Common myeloid progenitor, CD34-positive (primary cell): ENCODE measurements around the gene TTC29.
"Not testable (repeated sequence)": the region's sequence is repeated elsewhere in the genome, so short reads cannot be mapped to it uniquely, and the experiment has no call there.

Source experiments
- CTCF ChIA-PET: fragments of 350-600 bp; sonication (Branson Sonifier 250); formaldehyde crosslinking; loops from one replicate; lab custom pipeline; 2021; ENCODE audit warnings: antibody characterized with exemption; lab: Charles Lee
- POLR2A ChIA-PET: fragments of 350-600 bp; sonication (Branson Sonifier 250); formaldehyde crosslinking; loops from one replicate; lab custom pipeline; 2021; ENCODE audit warnings: antibody characterized with exemption; lab: Charles Lee
- DNase-seq, 3 donors: peaks; one replicate each; pipeline versions ENCODE4 v3.0.0 to v3.0.0-alpha.2; 2013
- H3K27ac ChIP-seq, 2 experiments: 1 replicate in 1 of 2; 2 replicates in 1 of 2; pipeline ENCODE4 v1.7.0; 2013; ENCODE audit warnings: inconsistent platforms in 2 of 2, low read length in 2 of 2, mild to moderate bottlenecking in 2 of 2, low read depth in 1 of 2, moderate library complexity in 1 of 2; ENCODE audit not compliant: severe bottlenecking in 2 of 2, insufficient read depth in 1 of 2, poor library complexity in 1 of 2
- H3K27me3 ChIP-seq, 5 experiments: replicated peaks in 2 of 5; 1 replicate in 3 of 5; 2 replicates in 2 of 5; pipeline versions ENCODE4 v1.6.1 to v1.7.0; 2013; ENCODE audit warnings: low read length in 4 of 5, mild to moderate bottlenecking in 2 of 5, moderate library complexity in 2 of 5, inconsistent platforms in 1 of 5; ENCODE audit not compliant: insufficient read depth in 5 of 5, control insufficient read depth in 4 of 5
- H3K36me3 ChIP-seq, 4 experiments: 1 replicate in 2 of 4; 2 replicates in 2 of 4; pipeline versions ENCODE4 v1.6.1 to v1.7.0; 2013; ENCODE audit warnings: low read length in 3 of 4, control low read depth in 1 of 4, mild to moderate bottlenecking in 1 of 4; ENCODE audit not compliant: control insufficient read depth in 4 of 4, insufficient read depth in 4 of 4
- H3K4me1 ChIP-seq, 4 experiments: 1 replicate in 3 of 4; 2 replicates in 1 of 4; pipeline versions ENCODE4 v1.6.1 to v1.7.1; 2013; ENCODE audit warnings: low read length in 3 of 4, mild to moderate bottlenecking in 3 of 4, control low read depth in 1 of 4, inconsistent platforms in 1 of 4, moderate library complexity in 1 of 4; ENCODE audit not compliant: control insufficient read depth in 4 of 4, insufficient read depth in 4 of 4; ENCODE audit errors: control extremely low read depth in 1 of 4
- H3K4me3 ChIP-seq, 7 experiments: 1 replicate in 4 of 7; 2 replicates in 3 of 7; pipeline versions ENCODE4 v1.5.1 to v1.7.0; 2013; ENCODE audit warnings: mild to moderate bottlenecking in 7 of 7, low read length in 6 of 7, moderate library complexity in 6 of 7, inconsistent platforms in 2 of 7, low read depth in 2 of 7, control low read depth in 1 of 7; ENCODE audit not compliant: insufficient read depth in 4 of 7, control insufficient read depth in 1 of 7; ENCODE audit errors: extremely low read depth in 1 of 7
- H3K9me3 ChIP-seq, 5 experiments: 1 replicate in 4 of 5; 2 replicates in 1 of 5; pipeline versions ENCODE4 v1.6.1 to v1.7.1; 2013; ENCODE audit warnings: low read length in 4 of 5, mild to moderate bottlenecking in 2 of 5, inconsistent platforms in 1 of 5, low read depth in 1 of 5, moderate library complexity in 1 of 5; ENCODE audit not compliant: control insufficient read depth in 4 of 5, insufficient read depth in 2 of 5; ENCODE audit errors: control extremely low read depth in 1 of 5
- WGBS: methylation state at CpG from one replicate; pipeline ENCODE4 v1.1.5; 2013; ENCODE audit not compliant: insufficient coverage; 5-methylcytosine and 5-hydroxymethylcytosine counted together

Gene TTC29

DNA sequence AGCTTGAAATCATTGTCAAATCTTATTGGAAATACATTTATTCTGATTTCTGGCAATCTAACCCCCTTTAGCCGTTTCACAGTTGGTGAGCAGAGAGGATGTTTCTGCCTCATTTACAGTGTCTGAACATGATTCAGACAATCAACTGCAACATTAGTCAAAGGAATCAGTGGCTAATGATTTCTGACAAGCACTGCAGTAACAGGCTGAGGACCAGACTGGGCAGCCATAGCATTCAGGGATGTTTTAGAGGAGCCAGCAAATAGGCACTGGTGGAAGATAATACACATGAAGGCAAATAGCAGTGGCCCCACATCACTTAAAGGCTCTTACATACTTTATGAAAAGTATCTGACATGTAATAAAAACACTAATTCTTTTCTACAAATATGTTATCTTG is 102.8 kb downstream of the TTC29 start:
- H3K4me3 ChIP-seq: no peak overlapping the region
- DNase-seq: no peak
- no peaks in the 10 kb centered on the region for H3K36me3 ChIP-seq
- CTCF ChIA-PET: no interaction called here
- H3K27me3 ChIP-seq: no peaks in the 10 kb centered on the region
- no peak overlapping the region for H3K27ac ChIP-seq
- POLR2A ChIA-PET: no interaction called here
- WGBS: 100% methylated on average over 1 of the region's 1 CpG
- no peaks in the 10 kb centered on the region for H3K9me3 ChIP-seq
- H3K4me1 ChIP-seq: no peaks in the 10 kb centered on the region

- H3K27ac ChIP-seq: no peak overlapping the region
- ChIA-PET CTCF (no interaction called here), POLR2A (no interaction called here)
- H3K36me3 ChIP-seq: no peaks in the 10 kb centered on the region
- DNase-seq: no peak
- H3K9me3 ChIP-seq: no peaks in the 10 kb centered on the region
- H3K27me3 ChIP-seq: no peaks in the 10 kb centered on the region
- no peak overlapping the region for H3K4me3 ChIP-seq
- no peaks in the 10 kb centered on the region for H3K4me1 ChIP-seq
Observed at GRCh38 chr4:146840731-146841130, 104.9 kb downstream of the TTC29 start.

GRCh38 chr4:146835096-146835495 is 110.6 kb downstream of the TTC29 start:
- no peaks in the 10 kb centered on the region for H3K4me1 ChIP-seq
- WGBS: no CpG with 5 or more reads among the region's 1 CpG
- CTCF ChIA-PET: no interaction called here
- H3K27me3 ChIP-seq: no peaks in the 10 kb centered on the region
- POLR2A ChIA-PET: no interaction called here
- no peak overlapping the region for H3K4me3 ChIP-seq
- H3K27ac ChIP-seq: no peak overlapping the region
- no peaks in the 10 kb centered on the region for H3K9me3 ChIP-seq
- DNase-seq: no peak
- no peaks in the 10 kb centered on the region for H3K36me3 ChIP-seq

- no peak for DNase-seq
Observed at GRCh38 chr4:146834263-146835034, 111.2 kb downstream of the TTC29 start.

DNA sequence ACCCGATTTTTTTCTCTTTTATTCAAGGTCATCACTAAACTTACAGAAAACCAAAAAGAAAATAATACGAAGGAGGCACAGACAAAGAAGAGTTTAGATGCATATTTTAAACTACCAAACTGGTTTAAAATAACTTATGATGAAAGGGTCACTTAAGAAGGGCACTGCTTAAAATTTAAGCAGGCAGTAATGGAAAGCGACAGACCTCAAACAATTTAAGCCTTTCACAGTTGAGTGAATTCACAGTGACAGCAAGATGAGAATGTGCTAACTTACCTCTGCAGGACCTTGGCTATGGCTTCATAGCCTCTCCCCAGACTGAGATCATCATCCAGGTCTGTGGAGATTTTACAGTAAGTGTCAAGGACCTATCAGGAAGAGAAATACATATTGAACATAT is 112.1 kb downstream of the TTC29 start:
- DNase-seq: no peak
- Histone ChIP-seq H3K4me3 (no peak overlapping the region), H3K9me3 (no peaks in the 10 kb centered on the region), H3K36me3 (no peaks in the 10 kb centered on the region), H3K4me1 (no peaks in the 10 kb centered on the region), H3K27me3 (no peaks in the 10 kb centered on the region), H3K27ac (no peak overlapping the region)
- 100% methylated on average over 2 of the region's 3 CpGs for WGBS
- POLR2A ChIA-PET: no interaction called here
- CTCF ChIA-PET: no interaction called here

More at GRCh38 chr4:146834263-146835034, 111.2 kb downstream of the TTC29 start:
- ChIA-PET POLR2A (no interaction called here), CTCF (no interaction called here)
- no peak overlapping the region for H3K4me3 ChIP-seq
- H3K27ac ChIP-seq: no peak overlapping the region
- 100% methylated on average over 4 of the region's 6 CpGs for WGBS
- no peaks in the 10 kb centered on the region for H3K36me3 ChIP-seq
- H3K4me1 ChIP-seq: no peaks in the 10 kb centered on the region
- no peaks in the 10 kb centered on the region for H3K9me3 ChIP-seq
- no peaks in the 10 kb centered on the region for H3K27me3 ChIP-seq

GRCh38 chr4:146822980-146823379 is 122.7 kb downstream of the TTC29 start:
- H3K27me3 ChIP-seq, H3K9me3 ChIP-seq, H3K4me3 ChIP-seq, H3K36me3 ChIP-seq, POLR2A ChIA-PET, H3K4me1 ChIP-seq, H3K27ac ChIP-seq, DNase-seq, CTCF ChIA-PET: not testable (repeated sequence)
- 100% methylated on average over 1 of the region's 1 CpG for WGBS

GRCh38 chr4:146814750-146815149 is 130.9 kb downstream of the TTC29 start:
- CTCF ChIA-PET: no interaction called here
- no peaks in the 10 kb centered on the region for H3K9me3 ChIP-seq
- no peaks in the 10 kb centered on the region for H3K36me3 ChIP-seq
- H3K27ac ChIP-seq: no peak overlapping the region
- H3K4me3 ChIP-seq: no peak overlapping the region
- 100% methylated on average over 2 of the region's 5 CpGs for WGBS
- H3K4me1 ChIP-seq: no peaks in the 10 kb centered on the region
- H3K27me3 ChIP-seq: no peaks in the 10 kb centered on the region
- POLR2A ChIA-PET: no interaction called here
- DNase-seq: no peak
